Ovary (tissue), 3 donors: ENCODE measurements around the gene MOB3A.

ENCODE experiments used
- CTCF ChIP-seq, 3 donors: fragments of 450-650 bp in 2 of 3; fragments of 200-600 bp in 1 of 3; IDR thresholded peaks; one replicate each; pipeline versions ENCODE4 v1.5.1 to v1.8.0; 2016 to 2022; ENCODE audit warnings: antibody characterized with exemption in 3 of 3, mild to moderate bottlenecking in 1 of 3
- EP300 ChIP-seq: sonication (generic); formaldehyde crosslinking; IDR thresholded peaks from one replicate; pipeline ENCODE4 v1.6.1; 2017; ENCODE audit warnings: antibody characterized with exemption
- POLR2A ChIP-seq: fragments of 450-650 bp; IDR thresholded peaks from one replicate; pipeline ENCODE4 v1.6.1; 2017; ENCODE audit warnings: antibody characterized with exemption, mild to moderate bottlenecking, moderate library complexity
- donor health status: DM: no; HTN: no; CAD: no.

GRCh38 chr19:2099054-2099501 lies 3.0 kb upstream of the MOB3A start:
- TF ChIP-seq CTCF (IDR thresholded peaks at IDR 0.05) (no peak), POLR2A (no peak), EP300 (no peak)
